PC-3 (cell line): ENCODE data around the gene FOXP1.

Experiments used
- EZH2 ChIP-seq: fragments of 300-600 bp; sonication (generic); IDR thresholded peaks from one replicate; pipeline ENCODE4 v1.6.1; 2017; ENCODE audit warnings: antibody characterized with exemption, mild to moderate bottlenecking, low read length; ENCODE audit not compliant: unreplicated experiment
- EZH2phosphoT487 ChIP-seq: fragments of 300-600 bp; sonication (generic); IDR thresholded peaks from 2 replicates; pipeline ENCODE4 v1.6.1; 2018; ENCODE audit warnings: mild to moderate bottlenecking, antibody characterized with exemption, low read length, borderline replicate concordance
- TF ChIP-seq, protein P1 (sequence below): fragments of 300-600 bp; sonication (generic); conservative IDR thresholded peaks from 2 replicates; pipeline ENCODE4 v1.5.1; 2017; ENCODE audit warnings: antibody characterized with exemption, low read depth, mild to moderate bottlenecking, low read length

DNA sequence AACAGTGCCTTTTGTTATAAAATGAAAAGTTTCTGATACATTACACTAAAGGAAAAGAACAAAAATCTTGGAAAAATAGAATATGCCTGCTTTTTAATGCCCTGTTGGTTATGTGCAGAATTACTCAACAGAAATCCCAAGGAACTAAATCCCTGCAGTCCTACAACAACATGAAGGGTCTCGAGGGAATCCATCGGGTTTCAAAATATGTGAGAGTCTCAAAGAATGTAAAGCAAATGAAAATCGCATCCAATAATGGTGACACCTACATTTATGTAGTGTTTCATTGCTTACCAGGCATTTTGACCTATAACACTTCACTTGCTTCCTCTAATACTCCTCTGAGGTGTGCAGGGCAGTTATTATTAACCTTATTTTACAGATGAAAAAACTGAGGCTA lies 411.3 kb downstream of the FOXP1 start:
- TF ChIP-seq, protein P1, sequence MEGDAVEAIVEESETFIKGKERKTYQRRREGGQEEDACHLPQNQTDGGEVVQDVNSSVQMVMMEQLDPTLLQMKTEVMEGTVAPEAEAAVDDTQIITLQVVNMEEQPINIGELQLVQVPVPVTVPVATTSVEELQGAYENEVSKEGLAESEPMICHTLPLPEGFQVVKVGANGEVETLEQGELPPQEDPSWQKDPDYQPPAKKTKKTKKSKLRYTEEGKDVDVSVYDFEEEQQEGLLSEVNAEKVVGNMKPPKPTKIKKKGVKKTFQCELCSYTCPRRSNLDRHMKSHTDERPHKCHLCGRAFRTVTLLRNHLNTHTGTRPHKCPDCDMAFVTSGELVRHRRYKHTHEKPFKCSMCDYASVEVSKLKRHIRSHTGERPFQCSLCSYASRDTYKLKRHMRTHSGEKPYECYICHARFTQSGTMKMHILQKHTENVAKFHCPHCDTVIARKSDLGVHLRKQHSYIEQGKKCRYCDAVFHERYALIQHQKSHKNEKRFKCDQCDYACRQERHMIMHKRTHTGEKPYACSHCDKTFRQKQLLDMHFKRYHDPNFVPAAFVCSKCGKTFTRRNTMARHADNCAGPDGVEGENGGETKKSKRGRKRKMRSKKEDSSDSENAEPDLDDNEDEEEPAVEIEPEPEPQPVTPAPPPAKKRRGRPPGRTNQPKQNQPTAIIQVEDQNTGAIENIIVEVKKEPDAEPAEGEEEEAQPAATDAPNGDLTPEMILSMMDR = no peak
- no peak for TF ChIP-seq EZH2phosphoT487
- no peak for TF ChIP-seq EZH2
